Cerebellar nuclear complex (tissue), 1 donor: Measurements from ENCODE around the gene GET3.
A peak's percentile ranks its signal among the peaks of the same experiment; 100 is the strongest.
"Not testable (repeated sequence)": the region's sequence is repeated elsewhere in the genome, so short reads cannot be mapped to it uniquely, and the experiment has no call there.

ENCODE experiments used
- DNase-seq, 2 experiments: peaks; one replicate each; lab custom pipeline; 2025; lab: John Stamatoyannopoulos, UW

Gene GET3

GRCh38 chr19:12792051-12792852, 55.0 kb downstream of the GET3 start:
- no peak for DNase-seq

DNA sequence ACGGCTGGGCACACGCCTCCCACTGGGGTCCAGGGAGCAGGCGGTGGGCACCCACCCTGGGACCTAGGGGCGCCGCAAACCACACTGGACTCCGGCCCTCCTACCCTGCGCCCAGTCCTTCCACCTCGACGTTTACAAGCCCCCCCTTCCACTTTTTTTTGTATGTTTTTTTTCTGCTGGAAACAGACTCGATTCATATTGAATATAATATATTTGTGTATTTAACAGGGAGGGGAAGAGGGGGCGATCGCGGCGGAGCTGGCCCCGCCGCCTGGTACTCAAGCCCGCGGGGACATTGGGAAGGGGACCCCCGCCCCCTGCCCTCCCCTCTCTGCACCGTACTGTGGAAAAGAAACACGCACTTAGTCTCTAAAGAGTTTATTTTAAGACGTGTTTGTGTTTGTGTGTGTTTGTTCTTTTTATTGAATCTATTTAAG, 55.6 kb downstream of the GET3 start:
- DNase-seq: no peak

DNA sequence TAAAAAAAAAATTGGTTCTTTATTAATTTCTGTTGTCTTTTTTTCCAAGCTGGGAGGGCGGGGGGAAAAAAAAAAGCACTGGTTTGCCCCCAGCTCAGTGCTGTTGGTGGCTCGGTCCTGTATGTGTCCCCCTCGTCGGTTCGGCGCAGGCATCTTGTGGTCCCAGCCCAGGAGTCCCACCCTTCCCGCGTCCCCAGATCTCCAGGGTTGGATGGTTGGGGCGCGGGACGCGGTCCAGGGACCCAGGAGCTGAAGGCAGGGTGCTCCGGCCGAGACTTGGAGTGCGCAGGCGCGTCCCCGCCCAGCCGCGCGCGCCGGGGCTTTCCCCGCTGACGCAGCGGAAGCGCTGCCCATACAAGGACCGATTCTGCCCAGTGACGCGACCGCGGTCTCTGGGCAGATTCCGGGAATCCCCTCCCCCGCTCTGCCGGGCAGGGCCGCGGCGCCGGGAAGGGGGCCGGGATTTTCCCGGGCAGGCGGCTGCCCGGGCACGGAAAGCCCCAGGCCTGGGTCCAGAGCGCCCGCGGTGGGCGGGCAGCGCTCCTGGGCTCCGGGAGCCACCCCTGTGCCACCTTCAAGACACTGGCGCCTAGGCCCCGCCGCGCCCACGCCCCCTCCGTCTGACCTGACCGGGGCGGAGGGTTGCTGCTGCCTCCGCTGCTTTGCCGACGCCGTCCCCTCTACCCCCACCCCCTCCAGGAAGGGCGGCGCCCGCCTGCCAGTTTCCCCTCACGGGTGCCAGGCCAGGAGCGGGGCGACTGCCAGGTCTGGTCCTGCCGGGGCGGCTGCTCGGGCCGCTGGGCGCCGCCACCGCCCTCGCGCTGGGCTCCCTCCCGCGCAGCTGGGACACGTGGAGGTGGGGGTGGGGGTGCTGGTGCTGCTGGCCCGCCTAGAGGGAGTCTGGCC, 56.2 kb downstream of the GET3 start:
- DNase-seq: peak; percentile 59 to 70

DNA sequence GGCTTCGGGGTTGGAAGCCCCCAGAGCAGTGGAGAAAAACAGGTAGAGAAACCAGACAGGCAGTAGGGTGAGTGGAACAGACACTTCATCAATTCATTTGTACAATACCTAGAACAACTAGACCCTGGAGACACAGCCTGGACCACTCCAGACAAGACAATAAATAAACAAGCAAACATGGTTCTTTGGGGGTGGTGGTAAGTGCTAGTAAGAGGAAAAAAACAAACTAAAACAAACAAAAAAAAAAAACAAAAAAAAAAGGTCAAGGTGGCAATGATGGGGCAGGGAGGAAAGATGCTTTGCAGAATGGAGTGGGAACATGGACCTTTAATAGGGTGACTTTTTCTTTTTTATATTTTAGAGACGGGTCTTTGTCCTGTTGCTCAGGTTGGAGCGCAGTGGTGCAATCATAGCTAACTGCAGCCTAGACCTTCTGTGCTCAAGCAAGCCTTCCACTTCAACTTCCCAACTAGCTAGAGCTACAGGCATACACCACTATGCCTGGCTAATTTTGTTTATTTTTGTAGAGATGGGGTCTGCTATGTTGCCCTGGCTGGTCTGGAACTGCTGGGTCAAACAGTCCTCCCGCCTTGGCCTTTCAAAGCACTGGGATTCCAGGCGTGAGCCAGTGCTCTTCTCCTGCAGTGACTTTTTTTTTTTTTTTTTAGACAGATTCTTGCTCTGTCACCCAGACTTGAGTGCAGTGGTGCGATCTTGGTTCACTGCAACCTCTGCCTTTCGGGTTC, 57.1 kb downstream of the GET3 start:
- no peak for DNase-seq

DNA sequence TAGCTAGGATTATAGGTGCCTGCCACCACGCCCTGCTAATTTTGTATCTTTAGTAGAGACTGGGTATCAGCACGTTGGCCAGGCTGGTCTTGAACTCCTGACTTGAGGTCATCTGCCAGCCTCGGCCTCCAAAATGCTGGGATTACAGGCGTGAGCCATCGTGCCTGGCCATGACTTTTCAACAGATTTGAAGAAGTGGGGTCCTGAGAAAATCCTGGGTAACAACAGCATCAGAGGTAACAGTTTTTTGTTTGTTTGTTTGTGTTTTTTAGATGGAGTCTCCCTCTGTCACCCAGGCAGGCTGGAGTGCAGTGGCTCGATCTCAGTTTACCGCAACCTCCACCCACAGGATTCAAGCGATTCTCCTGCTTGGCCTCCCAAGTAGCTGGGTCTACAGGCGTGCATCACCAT, 57.7 kb downstream of the GET3 start:
- no peak for DNase-seq

DNA sequence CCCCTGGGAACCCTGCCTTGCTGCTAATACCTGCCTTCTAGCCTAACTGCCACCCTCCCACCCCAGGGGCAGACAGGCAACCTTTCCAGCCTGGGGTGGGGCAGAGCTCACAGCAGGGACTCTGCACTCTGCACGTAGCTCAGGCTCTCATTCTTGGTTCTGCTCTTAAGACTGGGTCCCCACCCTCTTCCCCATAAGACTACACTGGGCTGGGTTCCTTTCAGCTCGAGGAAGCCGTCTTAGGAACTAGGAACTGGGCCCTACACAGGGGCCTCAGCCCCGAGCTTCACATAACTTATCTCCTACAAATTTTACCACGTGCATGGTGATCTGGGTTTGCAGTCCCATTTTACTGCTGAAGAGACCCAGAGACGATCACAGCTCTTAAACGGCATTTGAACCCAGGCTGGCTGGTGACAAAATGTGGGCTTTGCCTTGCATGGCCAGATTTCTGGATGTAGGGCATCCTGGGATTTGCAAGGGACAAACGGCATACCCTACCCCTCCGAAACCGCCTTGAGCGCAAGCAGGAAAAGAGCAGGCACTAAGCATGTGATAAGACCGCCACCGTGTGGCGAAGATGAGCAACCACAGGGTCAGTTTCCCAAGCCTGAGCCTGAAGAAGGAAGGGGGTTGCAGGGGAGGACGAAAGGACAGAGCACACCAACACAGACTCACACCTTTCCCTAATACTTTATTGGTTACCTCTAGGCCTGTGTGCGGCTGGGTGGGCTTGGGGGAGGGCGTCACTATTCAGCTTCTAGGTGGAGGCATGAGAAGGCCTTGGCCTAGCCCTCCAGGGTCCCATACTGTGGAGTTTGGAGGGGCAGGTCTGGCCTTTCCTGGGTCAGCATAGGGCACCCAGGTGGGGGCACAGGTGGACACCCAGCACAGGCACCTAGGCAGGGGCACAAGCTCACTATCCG, 59.1 kb downstream of the GET3 start:
- DNase-seq: peak in 1 of 2 experiments; percentile 64

DNA sequence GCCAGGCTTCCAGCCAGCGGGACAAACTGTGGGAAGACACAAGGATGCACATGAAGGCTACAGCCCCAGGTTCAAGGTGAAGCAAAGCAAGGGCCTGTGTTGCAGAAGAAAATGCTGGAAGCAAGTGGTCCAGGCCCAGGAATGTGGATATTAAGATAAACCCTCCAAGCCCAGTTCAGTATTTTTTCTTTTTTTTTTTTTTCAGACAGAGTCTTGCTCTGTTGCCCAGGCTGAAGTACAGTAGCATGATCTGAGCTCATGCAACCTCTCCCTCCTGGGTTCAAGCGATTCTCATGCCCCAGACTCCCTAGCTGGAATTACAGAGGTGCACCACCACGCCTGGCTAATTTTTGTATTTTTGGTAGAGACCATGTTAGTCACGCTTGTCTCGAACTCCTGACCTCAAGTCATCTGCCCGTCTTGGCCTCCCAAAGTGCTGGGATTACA, 59.9 kb downstream of the GET3 start:
- DNase-seq: no peak

DNA sequence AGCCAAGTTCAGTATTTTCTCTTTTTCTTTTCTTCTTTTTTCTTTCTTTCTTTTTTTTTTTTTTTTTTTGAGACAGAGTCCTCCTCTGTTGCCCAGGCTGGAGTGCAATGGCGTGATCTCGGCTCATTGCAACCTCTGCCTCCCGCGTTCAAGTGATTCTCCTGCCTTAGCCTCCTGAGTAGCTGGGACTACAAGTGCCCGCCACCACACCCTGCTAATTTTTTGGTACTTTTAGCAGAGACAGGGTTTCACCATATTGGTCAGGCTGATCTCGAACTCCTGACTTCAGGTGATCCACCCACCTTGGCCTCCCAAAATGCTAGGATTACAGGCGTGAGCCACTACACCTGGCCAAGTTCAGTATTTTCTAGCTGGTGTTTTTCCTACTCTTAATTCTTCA, 60.3 kb downstream of the GET3 start:
- DNase-seq: not testable (repeated sequence)
